AG04449 (cell line): ENCODE results near the gene CDC34.

ENCODE experiments used
- CTCF ChIA-PET: fragments of 350-600 bp; formaldehyde crosslinking; extraction: SDS; loops from one replicate; lab custom pipeline; 2021; ENCODE audit warnings: antibody characterized with exemption; lab: Yijun Ruan, JAX
- POLR2A ChIA-PET: fragments of 400-600, 350-600 bp; formaldehyde crosslinking; extraction: SDS; loops from one replicate; lab custom pipeline; 2020; ENCODE audit warnings: antibody characterized with exemption, inconsistent platforms; lab: Yijun Ruan, JAX
- DNase-seq: peaks from one replicate; pipeline ENCODE4 v3.0.0-alpha.2; 2010; ENCODE audit warnings: low read depth, low spot score
- H3K4me3 ChIP-seq: 2 replicates; pipeline ENCODE4 v1.5.1; 2011; ENCODE audit warnings: low read depth, mild to moderate bottlenecking, control low read depth, low read length
- CTCF ChIP-seq: IDR thresholded peaks from one replicate; pipeline ENCODE4 v1.5.1; 2011; ENCODE audit warnings: mild to moderate bottlenecking, moderate library complexity, low read length, control low read depth, inconsistent platforms; ENCODE audit not compliant: insufficient read depth; ENCODE audit errors: missing control alignments

CDC34 gene, protein sequence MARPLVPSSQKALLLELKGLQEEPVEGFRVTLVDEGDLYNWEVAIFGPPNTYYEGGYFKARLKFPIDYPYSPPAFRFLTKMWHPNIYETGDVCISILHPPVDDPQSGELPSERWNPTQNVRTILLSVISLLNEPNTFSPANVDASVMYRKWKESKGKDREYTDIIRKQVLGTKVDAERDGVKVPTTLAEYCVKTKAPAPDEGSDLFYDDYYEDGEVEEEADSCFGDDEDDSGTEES

GRCh38 chr19:531753-532560 lies at the start of gene CDC34:
Gene CDC34, plus strand, starts transcription at chr19:531760. Its CDS starts 172 bp downstream, at chr19:531932.
- CTCF ChIA-PET = interaction anchor here (0.6 to 10.3 kb wide), 11 partner anchors 10 to 101 kb away, joined by 3 to 113 read pairs (median 3); no protein-coding TSS in a partner anchor
- H3K4me3 ChIP-seq = peak within 1 kb of the TSS; percentile 86
- no peak for TF ChIP-seq CTCF
- DNase-seq = no peak
- POLR2A ChIA-PET = interaction anchor here (0.8 to 2.1 kb wide), 4 partner anchors 13 to 144 kb away, joined by 3 to 7 read pairs (median 4); partner anchors contain the start of gene FSTL3

- POLR2A ChIA-PET = no interaction called here
- TF ChIP-seq CTCF = no peak
- no peak overlapping the region for H3K4me3 ChIP-seq
- no peak for DNase-seq
- CTCF ChIA-PET = interaction anchor here (1.8 kb wide), 1 partner anchor 24 kb away, joined by 6 read pairs; no protein-coding TSS in a partner anchor
Observed at GRCh38 chr19:482186-483041, 49.1 kb upstream of the CDC34 start.

- no peak overlapping the region for H3K4me3 ChIP-seq
- DNase-seq = no peak
- no peak for TF ChIP-seq CTCF
- ChIA-PET CTCF (interaction anchor here (1.7 to 1.8 kb wide), 2 partner anchors 23 to 27 kb away, joined by 6 to 8 read pairs; no protein-coding TSS in a partner anchor), POLR2A (no interaction called here)
Observed at GRCh38 chr19:483332-484072, 48.1 kb upstream of the CDC34 start.

GRCh38 chr19:484494-484893 lies 47.1 kb upstream of the CDC34 start:
- TF ChIP-seq CTCF = no peak
- DNase-seq = no peak
- CTCF ChIA-PET = interaction anchor here (1.7 to 1.8 kb wide), 2 partner anchors 22 to 26 kb away, joined by 6 to 8 read pairs; no protein-coding TSS in a partner anchor
- POLR2A ChIA-PET = no interaction called here
- H3K4me3 ChIP-seq = no peak overlapping the region

GRCh38 chr19:485077-485476 lies 46.5 kb upstream of the CDC34 start:
- ChIA-PET POLR2A (no interaction called here), CTCF (interaction anchor here (3.4 kb wide), 1 partner anchor 25 kb away, joined by 15 read pairs; no protein-coding TSS in a partner anchor)
- no peak overlapping the region for H3K4me3 ChIP-seq
- TF ChIP-seq CTCF = no peak
- DNase-seq = no peak
